ENCODE results near the gene USF1. TPM values are rescaled to one million over a fixed set of nuclear protein-coding genes. Genes with fewer than 3 reads are reported as not detected.
"Not testable (repeated sequence)": the region's sequence is repeated elsewhere in the genome, so short reads cannot be mapped to it uniquely, and the experiment has no call there.

USF1 gene
- polyA plus RNA-seq, 10 donors, result 30.7 to 42.9 (median 34.0) TPM

GRCh38 chr1:161020509-161021164 is 25.1 kb downstream of the USF1 start, which contains the start of gene F11R:
F11R (minus strand) TSS chr1:161021152; CDS start chr1:161021073, 79 bp downstream.
- peak in 1 of 3 donors; percentile 51 for DNase-seq

DNA sequence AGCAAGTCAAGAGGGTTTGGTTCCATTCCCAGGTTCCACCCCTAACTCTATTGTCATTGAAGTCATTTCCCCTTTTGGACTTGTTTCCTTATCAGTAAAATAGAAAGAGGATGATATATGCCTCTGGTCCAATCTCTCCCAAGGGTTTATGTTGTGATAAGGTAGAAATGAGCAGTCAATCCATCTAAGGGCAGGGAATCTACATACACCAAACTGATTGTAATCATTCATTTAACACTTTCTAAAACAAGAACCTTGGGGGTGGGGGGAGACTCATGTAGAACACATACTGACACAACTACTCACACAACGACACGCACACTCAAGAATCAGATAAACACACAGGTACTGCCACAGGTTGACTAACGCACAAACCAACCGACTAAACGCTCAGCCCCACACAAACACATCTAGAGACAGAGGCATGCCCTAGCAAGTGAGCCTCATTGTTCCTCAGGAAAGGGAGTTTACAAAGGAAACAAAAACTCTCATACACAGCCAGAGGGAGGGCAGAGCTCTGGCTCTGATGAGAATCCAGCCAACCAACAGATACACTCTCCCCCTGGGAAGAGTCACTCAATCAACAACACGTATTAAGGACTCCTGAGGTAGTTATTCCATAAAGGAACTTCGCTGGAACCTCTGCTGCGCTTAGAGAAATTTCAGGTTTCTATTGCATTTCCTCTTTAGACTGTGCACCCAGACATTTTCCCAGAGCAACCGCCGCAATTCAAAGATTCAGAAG is 25.9 kb downstream of the USF1 start:
- peak in 1 of 3 donors; percentile 36 for DNase-seq

DNA sequence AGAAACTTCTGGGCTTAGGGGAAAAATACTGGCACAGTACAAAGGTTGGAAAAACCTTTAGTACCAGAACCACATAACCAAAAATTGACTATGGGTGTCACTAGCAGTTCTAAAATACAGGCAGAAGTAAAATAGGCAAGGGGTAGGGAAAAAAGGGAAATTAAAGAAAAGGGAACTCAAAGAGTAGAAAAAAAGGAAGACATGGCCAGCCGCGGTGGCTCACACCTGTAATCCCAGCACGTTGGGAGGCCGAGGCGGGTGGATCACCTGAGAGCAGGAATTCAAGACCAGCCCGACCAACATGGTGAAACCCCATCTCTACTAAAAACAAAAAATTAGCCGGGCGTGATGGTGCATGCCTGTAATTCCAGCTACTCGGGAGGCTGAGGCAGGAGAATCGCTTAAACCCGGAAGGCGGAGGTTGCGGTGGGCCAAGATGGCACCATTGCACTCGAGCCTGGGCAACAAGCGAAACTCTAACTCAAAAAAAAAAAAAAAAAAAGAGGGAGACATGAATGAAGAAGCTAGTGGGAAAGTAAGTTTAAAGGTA is 26.6 kb downstream of the USF1 start:
- not testable (repeated sequence) for DNase-seq

GRCh38 chr1:161018631-161018930 is 27.2 kb downstream of the USF1 start:
- DNase-seq, result no peak

DNA sequence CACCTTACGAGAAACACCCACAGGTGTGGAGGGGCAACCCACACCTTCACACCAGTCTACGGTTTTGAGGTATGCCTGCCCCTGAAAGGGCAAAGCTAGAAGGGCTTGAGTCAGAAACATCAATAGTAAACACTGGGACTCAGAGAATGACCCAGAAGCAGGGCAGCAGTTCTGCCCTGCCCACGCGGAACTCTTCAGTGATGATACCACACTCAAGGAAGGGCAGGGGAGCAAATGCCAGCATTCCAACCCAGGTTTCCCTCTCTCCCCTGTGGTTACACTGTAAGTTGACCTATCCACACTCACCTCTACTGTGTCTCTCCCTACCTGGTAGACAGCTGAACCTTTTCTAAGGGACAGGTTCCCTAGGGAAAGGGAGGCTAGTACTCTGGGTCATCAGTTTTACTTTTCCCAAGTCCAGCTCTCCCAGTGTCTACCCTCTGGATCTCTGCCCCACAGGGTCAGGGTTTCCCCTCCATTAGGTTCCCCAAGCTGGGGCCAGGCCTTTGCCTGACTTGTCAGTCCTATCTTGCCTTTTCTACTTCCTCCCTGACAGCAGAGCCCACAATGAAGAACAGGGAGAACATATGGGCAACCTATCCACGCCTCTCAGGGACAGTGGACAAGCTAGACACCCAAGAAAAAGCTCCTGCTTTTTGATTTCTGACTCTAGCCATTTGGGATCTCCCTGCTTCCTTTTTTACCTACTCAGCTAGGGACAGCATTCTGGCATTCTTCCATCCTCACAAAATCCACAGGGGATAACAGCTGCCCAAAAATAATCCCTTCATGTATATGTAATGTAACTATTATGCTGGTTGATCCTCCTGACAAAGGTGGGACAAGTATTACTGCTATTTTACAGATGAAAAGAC is 27.8 kb downstream of the USF1 start:
- no peak for DNase-seq

GRCh38 chr1:161017181-161017580 is 28.6 kb downstream of the USF1 start:
- DNase-seq, result not testable (repeated sequence)

DNA sequence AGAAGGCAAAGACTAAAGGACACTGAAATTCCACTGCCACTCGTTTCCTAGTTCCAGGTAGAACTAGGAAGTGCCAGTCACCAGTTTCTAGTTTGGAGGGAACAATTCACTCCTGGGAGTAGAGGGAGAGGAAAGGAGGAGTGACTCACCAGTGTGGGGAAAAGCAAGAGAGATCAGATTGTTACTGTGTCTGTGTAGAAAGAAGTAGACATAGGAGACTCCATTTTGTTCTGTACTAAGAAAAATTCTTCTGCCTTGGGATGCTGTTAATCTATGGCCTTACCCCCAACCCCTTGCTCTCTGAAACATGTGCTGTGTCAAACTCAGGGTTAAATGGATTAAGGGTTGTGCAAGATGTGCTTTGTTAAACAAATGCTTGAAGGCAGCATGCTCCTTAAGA is 29.1 kb downstream of the USF1 start:
- not testable (repeated sequence) for DNase-seq

DNA sequence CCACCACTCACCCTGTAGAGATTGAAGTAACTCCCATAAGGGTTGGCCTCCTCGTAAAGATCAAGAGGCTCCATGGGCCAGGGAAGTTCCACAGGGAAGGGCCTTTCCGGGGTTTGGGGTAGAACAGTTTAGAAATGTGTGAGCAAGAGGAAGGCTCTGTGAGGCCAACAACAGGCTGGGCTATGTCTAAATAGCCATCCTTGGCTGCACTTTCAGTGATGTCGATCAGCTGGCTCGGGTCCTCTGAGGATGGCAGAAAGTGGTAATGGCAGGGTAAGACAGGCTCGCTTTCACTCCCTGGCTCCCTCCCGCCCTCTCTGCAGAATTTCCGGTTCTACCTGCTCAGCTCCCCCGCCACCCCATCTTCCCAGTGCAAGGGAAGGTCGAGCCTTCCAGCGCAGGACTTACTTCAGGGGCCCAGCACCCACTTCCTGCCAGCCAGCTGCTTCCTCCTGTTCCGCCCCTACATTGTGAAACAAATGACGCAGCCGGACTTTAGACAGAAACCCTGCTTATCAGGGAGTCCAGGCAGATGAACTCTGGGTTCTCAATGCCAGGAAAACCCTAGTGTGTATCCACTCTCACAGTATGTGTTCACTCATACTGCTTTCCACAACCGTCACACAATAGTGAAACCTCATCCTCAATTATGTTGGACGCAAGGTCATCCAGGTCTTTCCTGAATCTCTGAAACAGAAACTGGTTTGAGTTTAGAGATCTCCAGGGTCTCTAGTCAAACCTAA is 32.1 kb downstream of the USF1 start:
- peak; percentile 21 to 77 (median 53) for DNase-seq

GRCh38 chr1:161013131-161013487 is 32.7 kb downstream of the USF1 start:
- no peak for DNase-seq

- no peak for DNase-seq
Observed at GRCh38 chr1:161012420-161012819, 33.4 kb downstream of the USF1 start.

DNA sequence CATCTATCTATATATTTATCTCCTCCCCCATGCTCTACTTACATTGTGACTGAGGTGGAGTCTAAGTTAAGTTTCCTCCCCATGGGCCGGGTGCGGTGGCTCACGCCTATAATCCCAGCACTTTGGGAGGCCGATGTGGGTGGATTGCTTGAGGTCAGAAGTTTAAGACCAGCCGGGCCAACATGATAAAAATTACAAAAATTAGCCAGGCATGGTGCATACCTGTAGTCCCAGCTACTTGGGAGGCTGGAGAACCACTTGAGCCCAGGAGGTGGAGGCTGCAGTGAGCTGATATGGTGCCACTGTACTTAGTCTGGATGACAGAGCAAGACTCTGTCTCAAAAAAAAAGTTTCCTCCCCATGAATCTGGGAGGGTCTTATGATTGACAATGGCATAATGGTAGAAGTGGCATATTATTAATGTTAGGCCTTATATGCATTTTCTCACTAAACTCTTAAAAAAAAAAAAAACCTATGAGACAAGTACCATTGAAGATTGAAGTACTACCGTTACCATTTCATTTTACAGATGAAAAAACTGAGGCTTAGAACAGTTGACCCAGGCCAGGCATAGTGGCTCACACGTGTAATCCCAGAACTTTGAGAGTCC is 36.1 kb downstream of the USF1 start:
- no peak for DNase-seq

- DNase-seq, result no peak
Observed at GRCh38 chr1:161008869-161009510, 36.8 kb downstream of the USF1 start.

- DNase-seq, result no peak
Observed at GRCh38 chr1:161007369-161007768, 38.4 kb downstream of the USF1 start.

- no peak for DNase-seq
Observed at GRCh38 chr1:161006563-161006962, 39.2 kb downstream of the USF1 start.

- DNase-seq, result no peak
Observed at GRCh38 chr1:161001525-161001924, 44.3 kb downstream of the USF1 start.

DNA sequence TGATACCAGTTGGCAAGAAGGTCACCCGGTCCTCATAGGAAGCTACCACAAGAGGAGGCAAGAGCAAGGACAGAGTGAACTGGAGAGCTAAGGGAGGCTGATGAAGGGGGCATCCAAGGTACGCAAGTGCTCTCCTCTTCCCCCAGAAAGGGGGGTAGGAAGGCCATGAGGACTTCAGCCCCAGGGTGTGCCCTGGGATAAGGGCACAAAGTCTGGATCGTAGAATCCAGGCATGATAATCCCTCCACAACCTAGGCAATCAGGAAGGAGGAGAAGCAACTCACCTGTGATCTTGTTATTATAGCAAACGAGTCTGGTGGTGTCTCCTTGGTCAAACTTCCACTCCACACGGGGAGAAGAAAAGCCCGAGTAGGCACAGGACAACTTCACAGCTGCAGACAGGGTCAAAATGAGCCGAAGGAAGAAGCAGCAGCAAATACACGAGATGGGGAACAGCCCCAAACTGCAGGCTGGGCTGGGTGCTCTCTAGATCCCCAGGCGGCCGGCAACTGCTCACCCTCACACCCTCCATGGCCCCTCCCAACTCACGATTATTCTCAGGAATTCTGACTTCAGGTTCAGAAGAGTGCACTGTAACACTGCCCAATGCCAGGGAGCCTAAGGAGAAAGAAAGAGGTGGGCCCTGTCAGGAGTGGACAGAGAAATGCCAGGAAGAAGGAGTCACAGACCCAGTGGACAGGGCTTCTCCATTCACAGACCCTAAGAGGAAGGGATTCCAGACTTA is 44.9 kb downstream of the USF1 start:
- DNase-seq, result no peak

GRCh38 chr1:160999376-160999775 is 46.4 kb downstream of the USF1 start:
- DNase-seq, result no peak

DNA sequence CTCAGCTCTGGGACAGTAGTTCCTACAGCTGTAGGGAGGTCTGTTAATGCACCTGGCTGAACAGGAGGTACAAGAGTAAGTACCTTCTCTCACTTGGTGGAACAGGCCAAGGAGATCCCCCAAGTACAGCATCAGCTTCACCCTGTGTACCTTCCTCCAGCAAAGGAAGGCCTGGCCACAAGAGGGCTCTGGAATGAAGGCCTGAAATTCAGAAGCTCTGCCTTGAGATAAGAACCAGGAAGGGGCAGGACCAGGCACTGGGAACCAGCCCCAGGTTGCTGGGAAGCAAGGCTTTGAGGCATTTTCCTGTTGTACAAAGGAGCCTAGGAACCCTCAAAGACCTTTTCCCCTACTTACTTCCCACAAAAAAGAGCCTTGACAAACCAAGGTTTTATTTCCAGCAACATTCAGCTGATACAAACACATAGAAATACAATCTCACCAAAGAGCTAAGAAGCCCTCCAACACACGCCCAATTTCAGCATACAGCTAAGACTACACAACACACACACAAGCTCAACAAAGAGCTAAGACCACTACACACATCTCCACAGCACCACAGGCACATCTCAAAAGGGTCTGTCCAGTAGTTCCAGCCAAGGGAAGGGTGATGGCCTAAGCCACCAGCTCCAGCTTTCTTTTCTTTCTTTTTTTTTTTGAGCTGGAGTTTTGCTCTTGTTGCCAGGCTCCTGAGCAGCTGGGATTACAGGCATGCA is 48.3 kb downstream of the USF1 start:
- DNase-seq, result peak in 1 of 3 donors; percentile 53

DNA sequence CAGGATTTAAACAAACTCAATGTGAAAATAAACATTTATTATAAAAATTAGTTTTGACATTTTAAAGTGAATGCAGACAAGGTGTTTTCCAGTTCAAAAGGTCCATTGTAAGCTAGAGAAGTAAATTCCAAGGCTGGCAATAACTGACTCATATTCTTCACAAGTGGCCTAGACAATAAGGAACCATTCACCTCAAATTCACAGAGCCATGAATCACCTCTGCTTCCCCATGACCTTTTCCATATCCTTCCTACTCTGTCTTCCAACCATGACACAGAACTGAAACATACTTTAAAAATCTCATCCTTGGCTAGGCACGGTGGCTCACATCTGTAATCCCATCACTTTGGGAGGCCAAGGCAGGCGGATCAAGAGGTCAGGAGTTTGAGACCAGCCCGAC is 49.6 kb downstream of the USF1 start:
- no peak for DNase-seq

Data from muscle of back (tissue), 11 donors.